ENCODE measurements around the gene NOX5.

Gene NOX5

DNA sequence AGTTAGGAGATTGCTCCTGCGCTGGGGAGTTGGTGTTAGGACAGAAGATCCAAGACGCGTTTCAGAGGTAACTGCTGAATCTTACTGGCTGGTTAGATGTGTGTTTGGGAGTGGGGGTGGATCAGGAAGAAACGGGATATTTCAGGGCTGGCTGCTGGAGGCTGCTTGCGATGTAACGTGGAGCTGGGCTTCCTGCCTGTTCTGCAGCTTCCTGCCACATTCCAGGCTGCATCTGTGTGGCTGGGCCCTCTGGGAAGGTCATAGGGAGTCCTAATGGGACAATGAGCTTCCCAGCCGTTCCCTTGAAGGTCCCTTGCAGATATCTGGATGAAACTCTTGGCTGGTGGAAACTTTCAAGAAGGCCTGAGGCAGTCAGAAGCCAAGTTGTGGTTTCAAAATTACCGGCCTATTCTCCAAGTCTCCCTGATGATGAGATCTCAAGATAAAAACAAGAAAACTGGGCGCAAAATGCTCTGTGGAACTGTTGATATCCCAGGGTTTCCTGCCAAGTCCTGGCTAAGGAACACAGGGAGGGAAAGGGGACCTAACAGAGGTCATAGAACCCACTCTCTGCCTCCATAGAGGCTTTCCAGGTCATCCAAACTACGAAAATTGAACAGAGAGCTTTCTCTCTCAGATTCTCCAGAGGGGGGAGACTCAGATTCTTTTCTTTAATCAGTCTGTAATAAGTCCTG lies 67.0 kb downstream of the NOX5 start:
- no peak for DNase-seq (ENCODE audit: low read depth in 2 of 2)

DNA sequence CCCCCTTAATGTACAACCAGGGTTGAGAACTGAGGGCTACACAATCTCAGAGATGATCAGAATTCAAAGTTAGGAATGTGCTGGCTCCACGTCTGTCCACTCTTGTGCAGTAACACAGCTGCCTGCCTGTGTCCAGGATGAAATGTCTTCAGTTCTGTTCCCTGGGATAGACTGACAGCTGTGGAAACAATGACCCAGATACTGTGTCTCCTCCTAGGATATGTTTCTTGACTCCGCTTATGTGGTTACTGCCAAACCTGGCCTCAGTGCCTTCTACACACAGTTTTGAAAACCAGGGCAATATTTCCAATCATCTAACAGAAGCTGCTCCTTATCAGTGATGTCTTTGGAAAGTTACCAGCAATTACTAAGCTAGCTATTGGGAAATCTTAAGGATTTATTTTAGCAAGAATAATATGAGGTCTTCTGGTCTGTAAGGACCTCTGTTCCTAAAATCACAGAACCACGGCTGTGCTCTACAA lies 67.6 kb downstream of the NOX5 start:
- no peak for DNase-seq (ENCODE audit: low read depth in 2 of 2)

DNA sequence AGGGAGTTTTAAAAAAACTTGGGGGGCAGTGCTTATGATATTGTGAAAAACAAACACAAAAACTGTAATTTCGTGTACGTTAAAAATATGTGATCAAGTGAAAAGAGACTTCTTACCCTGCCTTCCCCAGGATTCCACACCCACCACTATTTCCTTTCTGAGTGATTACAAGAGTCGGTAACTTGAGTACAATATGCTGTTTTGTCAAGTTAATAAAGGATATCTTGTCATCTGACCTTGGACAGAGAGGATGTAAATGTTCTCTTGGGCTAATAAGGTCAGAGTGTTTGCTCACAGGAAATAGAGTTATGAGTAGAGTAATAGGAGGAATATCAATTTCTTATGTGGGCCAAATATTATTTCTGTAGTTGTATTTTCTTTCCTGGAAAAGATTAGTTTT lies 68.1 kb downstream of the NOX5 start:
- no peak for DNase-seq (ENCODE audit: low read depth in 2 of 2)

DNA sequence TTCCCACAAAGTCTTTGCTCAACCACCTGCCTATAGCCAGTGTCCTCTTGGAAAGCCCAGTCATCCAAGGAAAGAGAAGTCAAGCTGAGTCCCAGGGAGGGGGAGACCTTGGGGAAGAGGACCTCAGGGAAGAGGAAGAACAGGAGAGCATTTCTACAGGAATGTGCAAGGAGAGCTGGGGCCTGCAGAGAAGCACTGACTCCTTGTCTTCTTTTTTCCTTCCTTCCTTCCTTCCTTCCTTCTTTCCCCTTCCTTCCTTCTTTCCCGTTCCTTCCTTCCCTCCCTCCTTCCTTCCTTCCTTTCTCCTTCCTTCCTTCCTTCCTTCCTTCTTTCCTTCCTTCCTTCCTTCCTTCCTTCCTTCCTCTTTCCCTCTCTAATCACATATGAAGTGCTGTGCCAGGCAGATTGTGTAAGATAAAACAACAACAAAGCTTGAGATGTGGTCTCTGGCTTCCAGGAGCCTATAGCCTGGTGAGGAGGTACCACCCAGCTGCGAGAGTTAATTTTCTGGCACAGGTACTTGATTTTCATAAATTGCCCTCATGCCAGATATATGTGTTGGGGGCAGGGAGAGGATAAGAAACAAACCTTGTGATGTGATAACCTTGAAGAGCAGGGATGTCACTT lies 70.0 kb downstream of the NOX5 start:
- no peak for DNase-seq (ENCODE audit: low read depth in 2 of 2)

DNA sequence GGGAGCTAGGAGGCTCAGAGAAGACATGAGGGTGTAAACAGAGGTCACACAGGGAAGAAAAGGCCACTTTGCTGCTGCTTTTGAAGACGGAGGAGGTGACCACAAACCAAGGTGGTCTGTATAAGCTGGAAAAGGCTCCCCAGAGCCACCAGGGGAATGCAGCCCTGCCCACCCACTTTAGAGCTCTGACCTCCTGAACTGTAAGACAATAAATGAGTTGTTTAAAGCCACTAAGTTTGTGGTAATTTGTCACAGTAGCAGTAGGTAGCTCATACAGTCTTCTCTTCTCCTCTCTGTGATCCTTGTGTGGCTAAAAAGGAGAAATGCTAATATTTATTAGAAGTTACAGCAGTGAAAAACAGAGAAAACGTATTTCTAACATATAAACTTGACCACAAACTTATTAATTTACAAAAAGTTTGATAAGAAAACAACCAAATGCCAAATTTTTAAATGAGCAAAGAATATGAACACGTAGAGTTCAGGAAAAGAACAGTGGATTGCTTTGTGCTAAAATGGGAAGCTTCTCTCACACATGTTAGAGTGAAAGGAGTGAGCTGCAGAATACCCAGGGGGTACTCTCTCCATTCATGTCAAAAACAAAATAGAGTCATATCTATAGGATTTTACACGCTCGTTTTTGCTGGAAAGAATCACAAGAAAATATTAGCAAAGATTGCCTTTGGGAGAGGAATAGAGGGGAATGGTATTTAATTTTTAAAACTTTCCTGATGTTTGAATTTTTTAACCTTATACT lies 71.0 kb downstream of the NOX5 start:
- DNase-seq (ENCODE audit: low read depth in 2 of 2) = no peak

DNA sequence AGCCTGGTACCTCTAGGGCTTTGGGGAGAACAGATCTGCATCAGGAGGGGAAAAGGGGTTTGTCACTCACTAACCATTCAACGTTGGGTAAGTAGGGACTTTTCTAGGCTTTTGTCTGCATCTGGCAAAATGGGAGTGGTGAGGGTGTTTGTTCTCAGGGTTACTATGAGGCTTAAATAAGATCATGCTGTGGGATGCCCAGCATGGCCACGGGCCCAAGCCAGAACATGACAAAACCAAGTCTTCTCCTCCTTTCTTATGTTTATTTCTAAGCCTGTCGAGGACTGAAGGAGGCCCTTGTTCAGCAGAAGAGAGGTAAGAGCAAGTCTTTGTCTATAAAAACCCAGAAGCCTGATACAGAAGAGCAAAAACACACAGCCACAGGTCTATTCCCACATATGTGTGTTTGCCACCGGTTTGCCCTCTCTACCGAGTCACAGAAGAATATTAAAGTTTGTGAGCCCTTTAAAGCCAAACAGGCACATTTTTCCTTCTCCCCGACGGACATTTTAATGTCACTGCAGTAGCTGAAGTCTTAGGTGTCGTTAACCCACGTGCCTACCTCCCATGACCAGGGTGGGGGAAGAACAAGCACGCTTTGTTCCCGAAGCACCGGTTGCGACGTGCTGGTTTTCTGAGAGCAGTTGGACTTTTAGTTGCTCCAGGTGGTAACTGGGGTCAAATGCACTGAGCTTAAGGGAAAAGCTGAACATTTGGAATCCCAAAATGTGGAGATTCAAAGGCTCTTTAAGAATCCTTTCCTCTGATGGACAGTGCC lies 72.1 kb downstream of the NOX5 start:
- no peak for DNase-seq (ENCODE audit: low read depth in 2 of 2)

DNA sequence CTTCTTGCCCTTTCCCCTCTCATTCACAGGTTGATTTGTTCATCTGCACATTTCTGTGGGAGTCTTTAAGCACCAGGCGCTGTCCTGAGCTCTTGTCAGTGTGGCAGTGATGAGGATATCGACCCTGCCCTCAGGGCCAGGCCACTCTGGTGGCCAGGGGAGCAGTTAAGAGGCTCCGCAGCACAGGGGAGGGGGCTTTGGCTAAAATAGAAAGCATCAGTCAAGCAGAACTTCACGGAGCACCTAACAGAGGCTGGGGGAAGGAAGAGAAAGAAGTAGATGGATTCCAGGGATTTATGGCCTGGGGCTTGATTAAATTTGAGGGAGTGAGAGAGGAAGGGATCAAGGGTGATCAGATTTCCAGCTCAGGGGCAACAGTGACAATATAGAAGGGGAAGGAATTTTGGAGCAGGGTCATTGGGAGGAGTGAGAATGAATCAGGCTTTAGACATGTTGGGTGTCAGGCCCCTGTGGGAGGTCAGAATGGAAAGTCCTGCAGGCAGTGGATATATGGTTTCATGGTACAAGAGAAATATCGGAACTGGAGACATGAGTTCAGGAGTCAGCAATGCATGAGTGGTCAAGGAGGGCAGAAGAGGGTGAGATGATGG lies 73.0 kb downstream of the NOX5 start:
- DNase-seq (ENCODE audit: low read depth in 2 of 2) = no peak

DNA sequence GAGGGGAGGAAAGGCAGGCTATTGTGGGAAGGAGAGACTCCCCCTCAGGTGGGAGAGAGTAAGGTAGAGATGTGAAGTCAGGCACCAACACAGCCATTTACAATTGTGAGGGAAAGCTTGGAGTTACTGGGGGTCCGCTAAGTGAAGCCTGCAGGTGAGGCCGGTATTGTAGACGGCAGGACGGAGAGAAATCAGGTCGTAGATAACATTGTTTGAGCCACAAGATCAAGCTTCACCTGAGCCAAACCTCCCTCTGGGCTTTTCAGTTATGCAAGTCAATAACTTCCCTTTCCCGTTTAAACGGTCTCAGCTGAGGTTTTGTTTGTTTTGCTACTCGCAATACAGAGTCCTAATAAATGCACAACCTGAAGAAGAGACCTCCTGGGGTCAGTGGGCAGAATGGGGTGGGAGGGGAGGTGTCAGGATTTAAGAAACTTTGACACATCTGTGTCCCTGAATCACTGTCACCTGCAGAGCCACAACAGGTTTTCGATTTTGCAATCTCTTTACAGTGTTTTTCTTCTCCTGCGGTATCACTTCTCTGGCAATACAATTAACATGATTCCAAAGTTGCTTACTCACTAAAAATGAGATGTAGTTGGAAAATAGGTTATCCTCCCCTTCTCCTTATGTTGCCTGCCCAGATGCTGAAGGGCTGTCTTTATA lies 73.9 kb downstream of the NOX5 start:
- DNase-seq (ENCODE audit: low read depth in 2 of 2) = no peak

DNA sequence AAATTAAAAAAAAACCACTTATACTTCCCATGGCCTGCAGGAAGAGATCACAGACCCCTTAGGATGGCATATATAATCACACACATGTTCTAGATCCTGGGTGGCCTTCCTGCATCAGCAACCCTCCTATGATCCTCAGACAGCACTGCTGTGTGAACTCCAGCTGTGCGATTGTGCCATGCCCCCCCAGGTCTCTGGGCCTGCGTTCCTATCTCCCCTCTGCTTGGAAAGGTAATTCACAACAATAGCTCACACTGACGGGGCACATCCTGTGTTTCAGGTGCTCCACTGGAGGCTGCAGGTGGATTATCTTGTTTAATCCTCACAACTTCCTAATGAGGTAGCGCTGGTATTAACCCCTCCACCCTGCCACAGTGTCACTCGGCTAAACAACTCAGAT lies 74.8 kb downstream of the NOX5 start:
- no peak for DNase-seq (ENCODE audit: low read depth in 2 of 2)

DNA sequence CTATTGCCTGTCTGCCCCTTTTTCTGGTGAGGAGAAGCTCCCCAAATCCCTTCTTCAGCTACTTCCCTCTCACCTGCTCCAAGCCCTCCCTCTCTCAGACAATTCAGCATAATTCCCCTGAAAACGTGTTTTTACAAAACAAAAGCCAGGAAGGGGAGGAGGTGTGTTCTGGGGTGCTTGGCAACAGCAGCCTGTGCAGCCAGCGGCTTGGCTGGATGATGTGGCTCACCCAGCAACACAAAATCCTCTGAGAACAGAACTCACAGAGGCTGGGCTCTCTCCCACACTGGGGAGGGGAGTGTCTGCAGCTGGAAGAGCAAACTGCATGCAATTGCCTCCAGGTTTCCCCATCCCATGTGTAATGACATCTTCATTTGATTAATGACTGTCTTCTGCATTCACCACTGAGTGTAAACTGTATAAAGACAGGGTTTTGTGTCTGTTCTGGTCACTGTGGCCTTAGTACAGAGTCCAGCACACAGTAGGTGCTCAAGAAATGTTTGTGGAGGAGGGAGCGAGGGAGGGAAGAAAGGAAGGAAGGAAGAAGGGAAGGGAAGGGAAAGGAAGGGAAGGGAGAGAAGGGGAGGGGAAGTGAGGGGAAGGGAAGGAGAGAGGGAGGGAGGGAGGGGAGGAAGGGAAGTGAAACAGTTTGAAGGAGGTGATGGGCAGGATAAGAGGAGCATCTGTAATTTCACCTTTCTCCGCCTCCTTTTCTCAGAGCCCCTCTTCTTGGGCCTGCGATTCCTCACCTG lies 75.9 kb downstream of the NOX5 start:
- DNase-seq (ENCODE audit: low read depth in 2 of 2) = no peak

DNA sequence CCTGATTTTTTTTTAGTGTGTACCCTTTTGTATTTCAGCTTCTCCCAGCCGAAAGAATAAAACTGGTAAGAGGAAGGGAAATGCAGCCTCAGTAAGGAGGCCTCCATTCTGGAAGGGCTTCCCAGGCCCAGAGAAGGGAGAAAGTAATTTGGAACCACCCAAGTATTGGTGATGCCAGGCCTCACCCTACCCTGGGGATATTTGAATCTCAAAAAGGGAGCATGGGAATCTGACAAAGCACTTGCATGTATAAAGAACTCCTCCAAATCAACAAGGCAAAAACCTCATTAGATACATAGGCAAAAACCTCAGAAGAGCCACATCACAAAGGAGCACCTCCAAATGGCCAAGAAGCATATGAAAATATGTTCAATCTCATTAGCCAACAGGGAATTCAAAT lies 77.2 kb downstream of the NOX5 start:
- no peak for DNase-seq (ENCODE audit: low read depth in 2 of 2)

DNA sequence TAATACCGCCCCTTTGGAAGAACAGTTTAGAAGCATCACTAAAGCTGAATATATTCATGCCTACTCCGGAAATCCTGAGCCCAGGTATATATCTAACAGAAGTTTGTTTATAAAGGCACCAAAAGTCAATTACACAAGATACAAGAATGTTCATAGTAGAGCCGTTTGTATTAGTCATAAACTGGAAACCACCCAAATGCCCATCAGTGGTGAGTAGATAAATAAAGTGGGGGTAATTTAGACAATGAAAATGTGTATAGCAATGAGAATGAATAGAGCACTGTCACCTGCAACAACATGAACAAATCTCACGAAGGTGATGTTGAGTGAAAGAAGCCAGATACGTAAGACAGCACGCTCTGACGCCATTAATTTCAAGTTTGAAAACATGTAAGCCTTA lies 77.7 kb downstream of the NOX5 start:
- DNase-seq (ENCODE audit: low read depth in 2 of 2) = no peak

DNA sequence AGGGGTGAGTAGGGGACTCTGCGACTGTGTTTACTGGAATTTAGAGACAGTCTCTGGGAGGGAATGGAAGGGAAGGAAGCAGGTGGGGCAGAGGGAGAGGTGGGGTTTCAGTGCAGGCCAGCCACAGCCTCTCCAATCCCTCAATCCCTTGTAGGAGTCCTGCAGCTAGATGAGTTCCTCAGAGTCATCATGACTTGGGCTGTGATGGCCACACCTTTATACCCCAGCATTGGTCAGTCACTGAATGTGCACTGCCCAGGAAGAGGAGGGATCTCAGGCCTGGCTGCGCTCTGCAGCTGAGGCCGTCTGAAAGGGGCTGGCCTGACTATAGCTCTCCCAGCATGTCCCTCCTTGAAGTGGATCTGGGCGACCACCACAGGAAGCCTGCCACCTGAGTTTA lies 78.6 kb downstream of the NOX5 start:
- no peak for DNase-seq (ENCODE audit: low read depth in 2 of 2)

DNA sequence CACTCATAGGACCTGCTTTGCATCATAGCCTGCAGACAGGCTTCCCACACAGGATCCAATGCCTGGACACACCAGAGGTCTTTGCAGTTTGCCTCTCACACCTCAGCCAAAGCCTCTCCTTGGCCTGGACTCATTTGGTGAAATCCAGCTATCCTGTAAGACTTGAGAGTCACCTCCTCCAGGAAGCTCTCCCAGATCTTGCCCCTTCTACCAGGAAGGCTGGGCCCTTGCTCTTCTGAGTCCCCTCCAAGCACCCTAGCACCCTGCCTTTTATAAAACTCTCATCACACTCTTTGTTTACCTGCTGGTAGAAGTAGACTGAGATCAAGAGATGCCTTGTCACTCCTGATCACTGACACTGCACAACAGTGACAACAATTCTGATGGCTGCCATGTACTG lies 79.1 kb downstream of the NOX5 start:
- DNase-seq (ENCODE audit: low read depth in 2 of 2) = no peak

DNA sequence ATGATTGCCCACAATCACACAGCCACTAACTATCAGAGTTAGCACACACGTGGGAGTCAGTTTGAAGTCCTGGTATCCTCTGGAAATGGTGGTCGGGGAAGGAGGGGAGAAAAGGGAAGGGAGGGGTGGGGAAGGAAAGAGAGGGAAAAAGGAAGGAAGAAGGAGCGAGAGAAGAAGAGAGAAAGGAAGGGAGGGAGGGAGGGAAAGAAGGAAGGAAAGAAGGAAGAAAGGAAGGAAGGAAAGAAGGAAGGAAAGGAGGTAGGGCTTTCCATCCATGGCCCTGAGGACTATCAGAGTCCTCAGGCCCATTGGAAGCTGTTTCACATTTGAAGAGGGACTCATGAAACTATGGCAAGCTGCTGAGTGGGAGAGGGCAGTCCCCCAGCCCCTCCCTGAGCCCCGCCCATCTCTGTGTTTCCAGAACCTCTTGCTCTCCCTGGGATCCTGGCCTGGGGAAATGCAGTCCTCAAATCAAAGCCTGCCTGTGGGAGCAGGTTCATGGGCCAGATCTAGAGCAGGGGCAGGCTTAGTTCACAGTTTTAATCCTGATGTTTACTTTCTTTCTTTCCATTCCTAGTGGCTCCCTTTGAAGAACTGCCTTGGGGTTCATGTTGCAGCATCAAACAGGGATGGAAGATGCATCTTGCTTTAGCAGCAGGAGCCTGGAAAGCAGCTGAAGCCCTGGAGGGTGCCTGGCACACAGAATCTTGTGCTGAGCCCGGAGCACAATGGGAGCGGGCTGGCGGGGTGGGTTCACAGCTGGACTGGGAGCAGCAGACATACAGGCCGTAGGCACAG lies 79.8 kb downstream of the NOX5 start:
- DNase-seq (ENCODE audit: low read depth in 2 of 2) = no peak

DNA sequence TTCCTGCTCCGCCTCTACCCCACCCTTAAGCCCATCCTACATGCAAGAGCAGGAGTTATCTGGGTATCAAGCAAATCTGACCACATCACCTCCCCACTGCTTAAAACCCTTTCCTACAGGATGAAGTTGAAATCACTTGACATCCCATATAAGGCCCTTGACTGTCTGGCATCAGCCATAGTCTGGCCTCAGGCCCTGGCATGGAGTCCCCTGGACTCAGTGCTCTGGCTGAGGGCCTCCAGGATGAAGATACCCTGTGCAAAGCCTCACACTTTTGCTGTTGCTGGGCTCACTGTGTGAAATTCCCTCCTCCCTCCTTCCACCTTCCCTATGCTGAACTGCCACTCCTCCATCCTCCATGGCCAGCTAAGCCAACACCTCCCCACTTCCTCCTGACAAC lies 80.8 kb downstream of the NOX5 start:
- DNase-seq (ENCODE audit: low read depth in 2 of 2) = no peak

DNA sequence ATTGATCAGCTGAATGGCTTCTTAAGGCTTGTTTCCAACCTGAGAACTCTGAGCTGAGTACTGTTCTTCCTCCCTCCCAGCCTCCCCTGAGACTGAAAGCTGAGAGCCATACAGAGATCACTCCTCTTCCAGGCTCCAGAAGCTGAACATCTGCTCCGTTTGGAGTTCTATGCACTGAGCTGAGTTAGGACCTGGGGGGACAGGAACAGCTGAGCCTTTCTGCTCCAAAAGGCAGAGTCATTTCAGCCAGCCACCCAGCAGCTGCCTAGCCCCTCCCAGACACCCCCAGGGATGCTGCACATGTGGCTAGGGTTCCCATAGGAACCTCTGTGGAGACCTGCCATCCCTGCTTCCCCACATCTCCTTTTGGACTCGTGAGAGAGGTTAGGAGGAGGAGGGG lies 81.7 kb downstream of the NOX5 start:
- DNase-seq (ENCODE audit: low read depth in 2 of 2) = no peak

DNA sequence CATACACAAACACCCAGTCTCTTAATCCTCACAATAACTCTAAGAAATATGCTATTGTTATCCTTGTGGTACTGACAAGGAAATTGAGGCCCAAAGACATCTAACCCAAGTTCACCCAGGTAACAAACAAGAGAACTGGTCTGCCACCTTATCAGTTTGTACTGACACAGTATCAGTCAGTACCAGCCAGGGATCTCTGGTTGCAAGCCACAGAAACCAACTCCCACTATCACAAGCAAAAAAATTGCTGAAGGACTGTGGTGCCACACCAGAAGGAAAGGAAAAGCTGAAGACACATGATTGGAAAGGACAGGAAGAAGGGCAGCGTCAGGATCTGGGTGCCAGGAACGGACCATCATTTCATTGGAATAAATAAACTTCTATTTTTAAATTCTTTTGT lies 82.1 kb downstream of the NOX5 start:
- DNase-seq (ENCODE audit: low read depth in 2 of 2) = no peak

DNA sequence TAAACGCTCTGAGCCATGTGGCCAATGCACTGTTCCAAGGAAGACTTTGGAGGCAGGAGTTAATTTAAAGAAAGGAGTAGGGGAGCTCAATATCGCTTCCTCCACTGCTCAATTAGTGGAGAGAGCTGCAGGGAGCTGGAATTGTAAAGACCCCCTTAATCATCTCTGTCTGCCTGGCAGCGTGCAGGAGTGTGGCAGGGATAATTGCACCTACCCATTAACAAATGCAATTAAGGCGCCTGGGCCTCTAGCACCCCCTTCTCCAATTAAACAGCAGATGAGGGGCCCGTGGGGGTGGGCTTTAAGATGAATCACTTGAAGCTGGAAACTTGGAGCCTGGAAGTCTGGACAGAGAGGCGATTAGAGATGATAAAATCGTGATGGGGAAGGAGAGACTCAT lies 84.3 kb downstream of the NOX5 start:
- no peak for DNase-seq (ENCODE audit: low read depth in 2 of 2)

DNA sequence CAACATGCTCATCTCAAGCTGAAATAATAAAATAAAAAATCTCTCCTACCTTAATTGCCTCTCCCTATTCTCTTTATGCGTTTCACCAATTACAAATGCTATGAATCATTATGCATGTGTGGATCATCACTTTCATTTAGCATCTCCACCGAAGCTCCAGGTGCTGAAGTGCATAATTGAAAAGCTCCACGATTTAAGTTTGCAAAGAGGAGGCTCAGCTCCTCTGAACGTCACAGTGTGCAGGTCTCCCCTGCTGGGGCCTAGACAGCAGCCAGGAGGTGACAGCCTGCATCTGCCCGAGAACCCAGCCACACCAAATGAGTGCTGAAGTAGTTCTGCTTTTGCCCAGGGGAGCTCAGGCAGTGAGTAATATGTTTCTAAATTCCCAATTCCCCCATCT lies 85.4 kb downstream of the NOX5 start:
- no peak for DNase-seq (ENCODE audit: low read depth in 2 of 2)

Measured in activated CD4-positive, alpha-beta T cell treated with anti-CD3 and anti-CD28 coated beads for 24 hours (primary cell).